HG02571 (cell line): ENCODE measurements around the gene UBE2B.
A peak's percentile ranks its signal among the peaks of the same experiment; 100 is the strongest.
"Not testable (repeated sequence)": the region's sequence is repeated elsewhere in the genome, so short reads cannot be mapped to it uniquely, and the experiment has no call there.

ENCODE experiments used
- ATAC-seq: cut with Tn5 transposase; IDR thresholded peaks from one replicate; pipeline ENCODE4 v1.9.1; 2021; ENCODE audit warnings: mild to moderate bottlenecking, moderate library complexity; ENCODE audit not compliant: unreplicated experiment

UBE2B gene

DNA sequence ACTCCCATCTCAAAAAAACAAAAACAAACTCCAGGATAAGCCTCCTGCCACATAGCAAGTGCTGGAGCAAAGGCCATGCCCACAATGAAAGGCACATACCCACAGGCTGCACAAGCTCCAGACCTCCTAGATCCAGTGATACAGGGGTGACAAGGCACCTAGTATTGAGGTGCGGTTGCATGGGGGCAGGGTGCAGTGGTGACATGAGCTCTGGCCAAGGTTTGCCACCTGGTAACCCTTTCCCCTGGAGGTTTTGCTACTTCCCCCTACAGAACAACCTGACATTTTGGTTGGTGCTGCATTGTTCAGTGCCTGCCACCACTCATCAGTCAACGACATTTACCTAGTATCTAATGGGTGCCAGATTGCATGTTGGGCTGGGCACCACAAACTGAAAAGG is 25.8 kb downstream of the UBE2B start:
- ATAC-seq = no peak

DNA sequence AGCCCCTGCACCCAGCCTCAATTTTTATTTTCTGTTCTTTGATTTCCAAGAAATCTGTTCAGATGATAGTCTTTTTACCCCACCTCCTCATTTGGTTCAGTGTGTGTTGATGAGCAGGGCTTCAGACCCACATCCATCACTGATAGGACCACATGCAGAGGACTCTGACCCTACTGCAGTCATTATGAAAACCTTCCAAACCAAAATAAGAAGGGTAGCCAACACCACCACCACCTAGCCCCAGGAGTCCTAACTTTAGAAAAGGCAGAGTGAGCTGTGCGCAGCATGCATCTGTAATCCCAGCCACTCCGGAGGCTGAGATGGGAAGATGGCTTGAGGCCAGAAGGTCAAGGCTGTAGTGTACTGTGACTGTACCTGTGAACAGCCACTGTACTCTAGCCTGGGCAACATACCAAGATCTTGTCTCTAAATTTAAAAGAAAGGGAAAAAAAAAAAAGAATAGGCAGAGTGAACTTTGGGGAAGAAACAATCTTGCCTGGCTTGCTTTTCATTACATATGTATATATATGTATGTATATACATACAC is 27.3 kb downstream of the UBE2B start:
- ATAC-seq = no peak

DNA sequence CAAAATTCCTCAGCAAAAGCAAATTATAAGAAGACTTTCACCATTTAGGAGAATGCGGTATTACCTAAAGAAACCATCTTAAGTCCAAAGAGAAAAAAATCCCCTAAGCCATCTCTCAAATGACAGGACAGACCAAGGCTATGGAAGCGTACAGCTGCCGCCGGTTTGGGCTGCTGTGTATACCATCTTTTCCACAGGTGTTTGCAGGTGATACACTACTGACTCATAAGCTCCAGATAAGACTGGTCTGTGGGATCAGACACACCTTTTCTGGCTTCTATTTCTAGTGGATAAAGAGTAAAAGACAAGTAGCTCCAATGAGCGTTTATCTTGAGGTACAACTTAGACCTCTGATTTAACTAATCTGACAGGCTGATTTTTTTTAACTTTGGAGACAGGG is 32.6 kb downstream of the UBE2B start:
- ATAC-seq = no peak

DNA sequence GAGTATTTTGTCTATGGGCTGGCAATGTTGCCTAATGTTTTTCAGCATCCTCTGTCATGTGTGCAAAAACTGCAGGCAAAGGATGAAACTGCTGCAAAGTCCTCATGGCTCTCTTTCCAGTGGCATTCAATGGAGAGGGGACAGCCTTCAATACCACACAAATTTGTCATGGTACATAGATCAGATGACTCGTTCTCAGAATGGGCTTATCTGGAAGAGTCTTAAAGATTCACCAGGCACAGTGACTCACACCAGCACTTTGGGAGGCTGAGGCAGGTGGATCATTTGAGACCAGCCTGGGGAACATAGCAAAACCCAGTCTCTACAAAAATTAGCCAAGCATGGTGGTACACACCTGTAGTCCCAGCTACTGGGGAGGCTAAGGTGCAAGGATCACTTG is 35.0 kb downstream of the UBE2B start:
- no peak for ATAC-seq

DNA sequence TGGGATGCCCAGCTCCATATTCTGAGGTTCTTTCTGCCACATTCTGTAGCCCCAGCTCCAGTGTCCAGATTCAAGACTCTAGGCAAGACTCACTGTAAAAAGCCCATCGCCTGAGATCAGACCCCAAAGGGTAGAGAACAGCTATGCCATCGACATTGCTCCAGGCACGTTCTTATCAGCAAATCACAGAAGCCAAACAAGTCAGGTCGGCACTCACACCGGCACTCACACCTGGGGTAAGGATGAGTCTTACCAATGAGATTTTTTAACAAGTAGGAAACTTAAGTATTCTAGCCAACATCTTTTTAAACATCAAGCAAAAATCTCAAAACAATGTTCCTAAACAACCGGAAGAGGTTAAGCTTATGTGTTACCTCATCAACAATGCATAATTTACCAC is 38.0 kb downstream of the UBE2B start:
- ATAC-seq = no peak

DNA sequence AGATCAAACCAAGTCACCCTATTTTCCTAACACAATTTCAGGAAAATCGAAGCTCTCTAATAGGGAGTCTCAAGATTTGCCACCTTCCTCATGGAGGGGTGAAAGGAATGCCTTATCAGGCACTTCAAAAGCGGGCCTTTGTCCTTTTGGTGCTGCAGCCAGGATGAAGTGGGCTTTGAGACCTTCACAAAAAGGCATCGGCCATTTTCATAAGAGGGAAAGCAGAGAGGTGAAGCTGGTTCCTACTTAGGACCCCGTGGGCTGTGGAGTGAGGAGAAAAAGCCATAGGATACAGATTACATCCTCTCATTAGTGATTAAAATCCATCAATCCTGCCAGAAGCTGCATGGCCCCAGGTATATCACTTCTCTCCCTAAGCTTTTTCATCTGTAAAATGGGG is 39.5 kb downstream of the UBE2B start:
- no peak for ATAC-seq

DNA sequence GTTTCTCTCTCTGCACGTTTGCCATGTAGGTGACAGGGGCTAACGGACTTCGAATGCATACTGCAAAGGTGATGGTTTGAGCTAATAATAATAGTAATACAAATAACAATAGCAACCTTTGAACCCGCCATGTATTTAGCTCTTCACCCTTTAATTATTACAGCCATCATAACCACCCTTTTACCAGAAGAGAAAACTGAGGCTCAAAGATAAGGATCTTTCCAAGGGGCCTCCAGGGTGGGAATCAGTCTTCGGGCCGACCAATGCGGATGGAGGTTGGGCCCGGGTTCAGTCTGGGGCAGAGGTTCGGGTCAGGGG is 39.8 kb downstream of the UBE2B start:
- no peak for ATAC-seq

DNA sequence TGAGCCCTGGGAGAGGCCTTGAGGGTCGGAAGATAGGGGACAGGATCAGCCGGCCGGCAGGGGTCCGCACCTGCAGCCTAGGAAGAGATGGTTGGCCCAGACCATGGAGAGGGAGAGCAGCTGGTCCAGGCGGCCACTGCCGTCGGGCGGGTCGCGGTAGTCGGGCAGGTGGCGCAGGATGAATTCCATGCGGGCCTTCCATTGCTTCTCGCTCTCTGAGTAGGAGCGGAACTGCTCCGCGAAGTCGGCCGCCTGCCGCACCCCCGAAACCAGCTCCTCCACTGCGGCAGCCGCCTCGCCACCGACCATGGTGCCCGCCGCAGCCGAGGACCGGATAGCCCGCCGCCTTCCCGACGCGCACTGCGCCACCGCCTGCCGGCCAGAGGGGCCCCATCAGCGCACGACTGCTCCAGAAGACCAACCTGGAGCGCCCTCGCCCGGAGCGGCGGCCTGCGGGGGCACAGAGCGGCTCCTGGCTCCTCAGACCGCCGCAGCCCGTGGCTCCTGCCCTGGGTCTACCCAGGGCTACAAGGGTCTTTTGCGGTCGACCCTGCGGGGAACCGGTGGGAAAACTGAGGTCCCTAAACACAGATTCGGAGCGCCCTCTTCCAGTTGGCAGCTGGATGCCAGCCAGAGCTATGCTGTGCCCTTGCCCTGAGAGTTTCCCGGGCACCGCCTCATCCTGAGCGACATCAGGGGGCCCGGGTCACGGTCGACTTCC is 40.3 kb downstream of the UBE2B start, which contains the start of gene CDKN2AIPNL:
Gene CDKN2AIPNL, minus strand, starts transcription at position 336 of the 721 bp plus-strand sequence. Its CDS starts 27 bp downstream, at position 309.
- peak; percentile 96 for ATAC-seq

DNA sequence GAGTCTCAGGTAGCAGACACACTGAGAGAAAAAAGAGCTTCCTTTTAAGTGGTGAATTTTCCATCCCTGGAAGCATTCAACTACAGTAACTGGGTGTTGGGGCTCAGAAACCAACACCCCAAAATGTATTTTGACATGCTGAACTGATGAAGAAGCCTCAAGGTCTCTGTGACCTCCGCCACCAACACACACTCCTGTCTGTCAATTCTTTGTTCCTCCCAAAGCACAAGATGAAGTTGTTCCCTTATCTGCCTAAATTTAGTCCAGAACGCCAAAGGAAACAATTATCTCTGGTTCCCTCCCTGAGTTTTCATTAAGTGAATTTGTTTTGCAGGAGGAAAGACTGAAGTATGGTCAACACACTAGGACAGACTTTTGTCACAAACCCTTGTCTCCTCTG is 41.7 kb downstream of the UBE2B start:
- no peak for ATAC-seq

DNA sequence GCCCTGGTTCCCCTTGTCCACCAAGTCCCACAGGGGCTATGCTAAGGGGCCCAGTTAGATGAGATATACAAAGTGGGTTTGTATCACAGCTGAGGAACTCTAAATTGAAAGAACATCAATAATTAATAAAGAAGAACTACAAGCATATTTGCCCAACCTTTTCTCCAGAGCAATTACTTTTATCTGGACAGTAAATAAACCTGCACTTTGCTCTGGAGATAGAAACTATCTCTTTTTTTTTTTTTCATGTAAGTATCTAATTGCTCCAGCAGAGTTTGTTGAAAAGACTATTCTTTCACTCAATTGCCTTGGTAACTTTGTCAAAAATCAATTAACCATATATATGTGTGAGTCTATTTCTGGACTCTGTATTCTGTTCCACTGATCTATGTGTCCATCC is 46.3 kb downstream of the UBE2B start:
- no peak for ATAC-seq

DNA sequence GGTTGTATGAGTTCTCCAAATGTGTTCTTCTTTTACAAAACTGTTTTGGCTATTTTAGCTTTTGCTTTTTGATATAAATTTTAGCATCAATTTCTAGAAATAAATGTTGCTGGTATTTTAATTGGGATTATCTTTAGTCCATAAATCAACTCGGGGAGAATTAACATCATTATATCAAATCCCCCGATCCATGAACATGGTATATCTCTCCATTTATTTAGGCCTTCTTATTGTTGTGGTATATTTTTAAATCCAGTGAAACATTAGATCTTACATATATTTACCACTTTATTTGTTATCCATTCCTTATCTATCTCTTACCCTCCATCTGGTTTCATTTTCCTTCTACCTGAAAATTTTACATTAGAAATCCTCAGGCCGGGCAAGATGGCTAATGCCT is 47.6 kb downstream of the UBE2B start:
- no peak for ATAC-seq

DNA sequence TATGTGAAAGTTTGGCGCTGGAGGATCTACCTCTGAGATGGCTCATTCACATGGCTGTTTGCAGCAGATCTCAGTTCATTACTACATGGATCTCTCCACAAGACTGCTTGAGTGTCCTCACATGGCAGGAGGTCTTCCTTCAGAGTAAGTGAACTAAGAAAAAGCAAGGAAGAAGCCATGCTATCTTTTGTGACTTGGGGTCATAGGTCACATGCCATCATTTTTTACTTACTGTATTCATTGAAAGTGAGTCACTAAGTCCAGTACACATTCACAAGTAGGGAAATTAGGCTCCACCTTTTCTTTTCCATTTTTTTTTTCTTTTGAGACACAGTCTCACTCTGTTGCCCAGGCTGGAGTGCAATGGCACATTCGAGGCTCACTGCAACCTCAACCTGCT is 49.0 kb downstream of the UBE2B start:
- ATAC-seq = no peak

DNA sequence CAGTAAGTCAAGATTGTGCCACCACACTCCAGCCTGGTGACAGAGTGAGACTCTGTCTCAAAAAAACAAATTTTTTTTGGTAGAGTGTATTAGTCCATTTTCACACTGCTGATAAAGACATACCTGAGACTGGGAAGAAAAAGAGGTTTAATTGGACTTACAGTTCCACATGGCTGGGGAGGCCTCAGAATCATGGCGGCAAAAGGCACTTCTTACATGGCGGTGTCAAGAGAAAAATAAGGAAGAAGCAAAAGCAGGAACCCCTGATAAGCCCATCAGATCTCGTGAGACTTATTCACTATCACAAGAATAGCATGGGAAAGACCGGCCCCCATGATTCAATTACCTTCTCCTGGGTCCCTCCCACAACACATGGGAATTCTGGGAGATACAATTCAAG is 49.7 kb downstream of the UBE2B start:
- ATAC-seq = not testable (repeated sequence)

DNA sequence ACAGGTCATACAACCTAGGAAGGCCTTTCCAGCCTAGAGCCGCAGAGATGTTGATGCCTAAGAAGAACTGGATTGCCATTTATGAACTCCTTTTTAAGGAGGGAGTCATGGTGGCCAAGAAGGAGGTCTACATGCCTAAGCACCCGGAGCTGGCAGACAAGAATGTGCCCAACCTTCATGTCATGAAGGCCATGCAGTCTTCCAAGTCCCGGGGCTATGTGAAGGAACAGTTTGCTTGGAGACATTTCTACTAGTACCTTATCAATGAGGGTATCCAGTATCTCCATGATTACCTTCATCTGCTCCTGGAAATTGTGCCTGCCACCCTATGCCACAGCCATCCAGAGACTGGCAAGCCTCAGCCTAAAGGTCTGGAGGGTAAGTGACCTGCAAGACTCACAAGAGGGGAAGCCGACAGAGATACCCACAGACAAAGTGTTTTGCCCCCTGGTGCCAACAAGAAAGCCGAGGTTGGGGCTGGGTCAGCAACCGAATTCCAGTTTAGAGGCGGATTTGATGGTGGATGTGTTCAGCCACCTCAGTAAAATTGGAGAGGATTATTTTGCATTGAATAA is 51.5 kb downstream of the UBE2B start:
- no peak for ATAC-seq

DNA sequence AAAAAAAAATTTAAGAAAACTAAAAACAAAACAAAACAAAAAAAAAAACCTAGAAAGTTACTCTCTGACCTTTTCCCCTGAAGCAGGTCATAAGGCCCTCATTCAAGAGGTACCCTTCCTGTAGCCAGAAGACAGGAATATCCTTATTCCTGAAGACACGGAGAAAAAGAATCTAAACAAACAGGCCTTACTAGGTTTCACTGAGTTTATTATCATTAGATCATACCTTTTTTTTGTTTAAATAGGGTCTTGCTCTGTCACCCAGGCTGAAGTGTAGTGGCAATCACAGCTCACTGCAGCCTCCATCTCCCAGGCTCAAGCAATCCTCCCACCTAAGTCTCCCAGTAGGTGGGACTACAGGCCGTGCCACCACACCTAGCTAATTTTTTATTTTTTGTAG is 52.0 kb downstream of the UBE2B start:
- ATAC-seq = no peak

DNA sequence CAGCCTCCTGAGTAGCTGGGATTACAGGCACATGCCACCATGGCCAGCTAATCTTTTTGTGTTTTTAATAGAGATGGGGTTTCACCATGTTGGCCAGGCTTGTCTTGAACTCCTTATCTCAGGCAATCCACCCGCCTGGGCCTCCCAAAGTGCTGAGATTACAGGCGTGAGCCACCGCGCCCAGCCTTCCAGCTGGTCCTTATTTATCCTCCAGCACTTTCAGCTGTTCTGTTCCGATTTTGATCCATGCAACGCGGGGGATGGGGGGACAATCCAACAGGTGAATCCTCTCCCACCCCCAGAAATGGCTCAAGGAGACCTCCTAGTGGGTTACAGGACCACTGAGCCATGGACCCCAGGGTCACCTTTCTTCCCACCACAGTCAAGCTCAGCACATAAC is 55.0 kb downstream of the UBE2B start:
- ATAC-seq = no peak

DNA sequence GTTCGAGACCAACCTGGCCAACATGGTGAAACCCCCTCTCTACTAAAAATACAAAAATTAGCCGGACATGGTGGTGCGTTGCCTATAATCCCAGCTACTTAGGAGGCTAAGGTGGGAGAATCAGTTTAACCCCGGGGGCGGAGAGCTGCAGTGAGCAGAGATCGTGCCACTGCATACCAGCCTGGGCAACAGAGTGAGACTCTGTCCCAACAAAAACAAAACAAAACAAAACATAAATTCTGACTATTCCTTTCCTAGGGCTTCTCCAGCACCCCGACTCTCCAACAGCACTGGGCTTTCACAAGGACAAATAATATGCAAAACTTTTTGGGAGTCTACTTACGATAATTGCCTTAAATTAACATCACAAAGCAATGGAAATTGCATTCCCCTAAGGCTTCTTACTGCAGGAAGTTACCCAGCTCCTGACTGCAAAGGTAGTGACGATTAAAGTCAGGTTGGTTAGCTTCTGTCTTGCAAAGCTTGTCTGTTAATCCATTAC is 56.2 kb downstream of the UBE2B start:
- no peak for ATAC-seq

DNA sequence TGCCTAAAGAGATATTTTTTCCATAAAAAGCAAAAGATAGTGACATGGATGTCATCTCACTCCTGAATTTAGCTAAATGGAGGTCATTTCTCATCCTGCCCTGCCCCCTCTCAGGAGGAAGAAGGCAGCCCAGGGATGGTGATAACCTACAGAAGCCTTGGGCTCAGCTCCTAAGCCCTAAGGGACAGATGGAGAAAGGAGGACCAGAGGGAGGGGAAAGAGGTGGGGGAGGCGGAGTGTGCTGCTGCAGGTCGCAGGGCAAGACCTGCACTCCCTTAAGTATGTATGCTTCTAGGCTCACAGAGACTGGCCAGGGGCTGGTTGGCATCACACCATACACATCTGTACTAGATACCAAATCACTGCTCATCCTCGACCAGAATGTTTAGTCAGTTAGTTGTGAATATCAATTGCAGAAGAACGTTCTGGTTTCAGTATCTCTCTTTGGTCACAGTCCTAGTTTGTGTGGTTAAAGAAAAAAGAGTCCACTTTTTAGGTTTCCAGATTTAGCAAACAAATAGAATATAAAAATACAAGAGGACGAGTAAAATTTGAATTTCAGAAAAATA is 58.7 kb downstream of the UBE2B start:
- no peak for ATAC-seq

DNA sequence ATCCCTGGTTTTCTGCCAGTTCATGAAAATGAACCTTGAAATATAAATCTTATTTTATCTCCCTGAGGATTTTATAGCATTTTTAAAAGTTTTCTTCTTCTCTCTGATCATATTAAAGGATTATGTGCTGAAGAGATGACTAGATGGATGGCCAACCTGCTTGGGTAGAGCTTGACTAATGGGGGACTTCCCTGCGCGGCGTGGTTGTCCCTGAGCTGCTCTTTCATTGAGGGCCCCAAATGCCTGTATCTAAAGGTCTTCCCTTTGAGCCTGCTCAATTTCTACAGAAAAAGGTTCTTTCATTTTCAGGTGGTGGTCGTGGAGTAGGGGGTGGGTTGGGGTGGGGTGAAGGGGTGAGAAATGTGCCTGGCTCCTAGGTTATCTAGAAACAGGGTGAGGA is 60.8 kb downstream of the UBE2B start:
- no peak for ATAC-seq

DNA sequence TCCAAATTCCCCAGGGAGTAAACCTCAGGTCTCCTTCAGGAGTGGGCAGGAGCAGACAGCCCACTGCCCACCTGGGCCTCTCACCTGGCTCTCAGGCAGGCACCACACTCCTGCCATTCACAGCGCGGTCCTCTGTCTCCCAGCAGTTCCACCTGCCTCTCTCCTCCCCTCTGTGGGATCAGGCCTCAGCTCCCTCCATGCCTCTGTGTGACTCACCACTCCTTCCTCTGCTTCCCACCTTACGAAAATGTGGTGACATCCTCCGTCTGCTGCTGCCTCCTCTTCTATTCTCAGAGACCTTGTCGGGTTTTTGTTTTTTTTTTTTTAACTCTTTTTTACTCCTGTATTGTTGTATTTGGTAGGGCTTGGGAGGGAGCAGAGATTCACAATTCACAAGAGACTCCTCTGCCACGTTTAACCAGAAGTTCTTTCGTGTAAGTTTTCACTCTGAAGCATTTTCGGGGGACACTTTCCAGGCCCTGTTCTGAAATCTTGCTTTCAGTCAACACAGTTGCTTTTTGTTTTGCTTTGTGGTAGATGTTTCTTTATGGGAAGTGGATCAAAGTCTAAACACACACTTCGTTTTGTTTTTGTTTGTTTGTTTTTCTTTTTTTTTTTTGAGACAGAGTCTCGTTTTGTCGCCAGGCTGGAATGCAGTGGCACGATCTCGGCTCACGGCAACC is 61.4 kb downstream of the UBE2B start:
- no peak for ATAC-seq

DNA sequence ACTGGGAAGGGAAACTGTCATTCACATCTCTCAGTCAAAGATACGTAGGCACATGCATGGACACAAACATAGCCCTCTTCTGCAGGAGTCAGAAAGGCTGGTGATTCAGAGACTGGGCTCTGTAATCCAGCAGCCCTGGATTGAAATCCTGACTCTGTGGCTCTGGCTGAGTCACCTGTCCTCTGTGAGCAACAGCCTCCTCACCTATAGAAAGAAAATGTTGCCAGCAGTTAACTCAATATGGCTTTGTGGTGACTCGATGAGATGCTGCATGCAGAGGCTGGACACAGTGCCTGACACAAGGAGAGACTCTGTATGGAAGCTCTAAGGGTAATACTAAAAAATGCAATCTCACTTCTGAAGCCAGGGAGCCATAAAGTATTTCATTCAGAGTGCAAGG is 64.2 kb downstream of the UBE2B start:
- no peak for ATAC-seq
